ENCODE measurements around the gene SH3RF1. TPM values are rescaled to one million over a fixed set of nuclear protein-coding genes. Genes with fewer than 3 reads are reported as not detected.

Gene SH3RF1
- total and polyA plus RNA-seq, 2 experiments from 2014 or later: 7.8 to 12.4 TPM

- TF ChIP-seq, protein P1, sequence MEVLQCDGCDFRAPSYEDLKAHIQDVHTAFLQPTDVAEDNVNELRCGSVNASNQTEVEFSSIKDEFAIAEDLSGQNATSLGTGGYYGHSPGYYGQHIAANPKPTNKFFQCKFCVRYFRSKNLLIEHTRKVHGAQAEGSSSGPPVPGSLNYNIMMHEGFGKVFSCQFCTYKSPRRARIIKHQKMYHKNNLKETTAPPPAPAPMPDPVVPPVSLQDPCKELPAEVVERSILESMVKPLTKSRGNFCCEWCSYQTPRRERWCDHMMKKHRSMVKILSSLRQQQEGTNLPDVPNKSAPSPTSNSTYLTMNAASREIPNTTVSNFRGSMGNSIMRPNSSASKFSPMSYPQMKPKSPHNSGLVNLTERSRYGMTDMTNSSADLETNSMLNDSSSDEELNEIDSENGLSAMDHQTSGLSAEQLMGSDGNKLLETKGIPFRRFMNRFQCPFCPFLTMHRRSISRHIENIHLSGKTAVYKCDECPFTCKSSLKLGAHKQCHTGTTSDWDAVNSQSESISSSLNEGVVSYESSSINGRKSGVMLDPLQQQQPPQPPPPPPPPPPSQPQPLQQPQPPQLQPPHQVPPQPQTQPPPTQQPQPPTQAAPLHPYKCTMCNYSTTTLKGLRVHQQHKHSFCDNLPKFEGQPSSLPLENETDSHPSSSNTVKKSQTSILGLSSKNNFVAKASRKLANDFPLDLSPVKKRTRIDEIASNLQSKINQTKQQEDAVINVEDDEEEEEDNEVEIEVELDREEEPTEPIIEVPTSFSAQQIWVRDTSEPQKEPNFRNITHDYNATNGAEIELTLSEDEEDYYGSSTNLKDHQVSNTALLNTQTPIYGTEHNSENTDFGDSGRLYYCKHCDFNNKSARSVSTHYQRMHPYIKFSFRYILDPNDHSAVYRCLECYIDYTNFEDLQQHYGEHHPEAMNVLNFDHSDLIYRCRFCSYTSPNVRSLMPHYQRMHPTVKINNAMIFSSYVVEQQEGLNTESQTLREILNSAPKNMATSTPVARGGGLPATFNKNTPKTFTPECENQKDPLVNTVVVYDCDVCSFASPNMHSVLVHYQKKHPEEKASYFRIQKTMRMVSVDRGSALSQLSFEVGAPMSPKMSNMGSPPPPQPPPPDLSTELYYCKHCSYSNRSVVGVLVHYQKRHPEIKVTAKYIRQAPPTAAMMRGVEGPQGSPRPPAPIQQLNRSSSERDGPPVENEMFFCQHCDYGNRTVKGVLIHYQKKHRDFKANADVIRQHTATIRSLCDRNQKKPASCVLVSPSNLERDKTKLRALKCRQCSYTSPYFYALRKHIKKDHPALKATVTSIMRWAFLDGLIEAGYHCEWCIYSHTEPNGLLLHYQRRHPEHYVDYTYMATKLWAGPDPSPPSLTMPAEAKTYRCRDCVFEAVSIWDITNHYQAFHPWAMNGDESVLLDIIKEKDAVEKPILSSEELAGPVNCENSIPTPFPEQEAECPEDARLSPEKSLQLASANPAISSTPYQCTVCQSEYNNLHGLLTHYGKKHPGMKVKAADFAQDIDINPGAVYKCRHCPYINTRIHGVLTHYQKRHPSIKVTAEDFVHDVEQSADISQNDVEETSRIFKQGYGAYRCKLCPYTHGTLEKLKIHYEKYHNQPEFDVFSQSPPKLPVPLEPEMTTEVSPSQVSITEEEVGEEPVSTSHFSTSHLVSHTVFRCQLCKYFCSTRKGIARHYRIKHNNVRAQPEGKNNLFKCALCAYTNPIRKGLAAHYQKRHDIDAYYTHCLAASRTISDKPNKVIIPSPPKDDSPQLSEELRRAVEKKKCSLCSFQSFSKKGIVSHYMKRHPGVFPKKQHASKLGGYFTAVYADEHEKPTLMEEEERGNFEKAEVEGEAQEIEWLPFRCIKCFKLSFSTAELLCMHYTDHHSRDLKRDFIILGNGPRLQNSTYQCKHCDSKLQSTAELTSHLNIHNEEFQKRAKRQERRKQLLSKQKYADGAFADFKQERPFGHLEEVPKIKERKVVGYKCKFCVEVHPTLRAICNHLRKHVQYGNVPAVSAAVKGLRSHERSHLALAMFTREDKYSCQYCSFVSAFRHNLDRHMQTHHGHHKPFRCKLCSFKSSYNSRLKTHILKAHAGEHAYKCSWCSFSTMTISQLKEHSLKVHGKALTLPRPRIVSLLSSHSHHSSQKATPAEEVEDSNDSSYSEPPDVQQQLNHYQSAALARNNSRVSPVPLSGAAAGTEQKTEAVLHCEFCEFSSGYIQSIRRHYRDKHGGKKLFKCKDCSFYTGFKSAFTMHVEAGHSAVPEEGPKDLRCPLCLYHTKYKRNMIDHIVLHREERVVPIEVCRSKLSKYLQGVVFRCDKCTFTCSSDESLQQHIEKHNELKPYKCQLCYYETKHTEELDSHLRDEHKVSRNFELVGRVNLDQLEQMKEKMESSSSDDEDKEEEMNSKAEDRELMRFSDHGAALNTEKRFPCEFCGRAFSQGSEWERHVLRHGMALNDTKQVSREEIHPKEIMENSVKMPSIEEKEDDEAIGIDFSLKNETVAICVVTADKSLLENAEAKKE (CRISPR knock-in tag; IDR thresholded peaks at IDR 0.05): no peak
- no peak for TF ChIP-seq POLR2AphosphoS5 (IDR thresholded peaks at IDR 0.05; ENCODE audit: low read depth)
- no peak for TF ChIP-seq ZNF331 (CRISPR knock-in tag; IDR thresholded peaks at IDR 0.05; ENCODE audit: low read depth)
- no peak for TF ChIP-seq JUNB (IDR thresholded peaks at IDR 0.05; ENCODE audit: unreplicated experiment)
- no peak for TF ChIP-seq ZNF114 (CRISPR knock-in tag; IDR thresholded peaks at IDR 0.05)
Measured at GRCh38 chr4:169260217-169260866, 10.4 kb downstream of the SH3RF1 start (continued).

DNA sequence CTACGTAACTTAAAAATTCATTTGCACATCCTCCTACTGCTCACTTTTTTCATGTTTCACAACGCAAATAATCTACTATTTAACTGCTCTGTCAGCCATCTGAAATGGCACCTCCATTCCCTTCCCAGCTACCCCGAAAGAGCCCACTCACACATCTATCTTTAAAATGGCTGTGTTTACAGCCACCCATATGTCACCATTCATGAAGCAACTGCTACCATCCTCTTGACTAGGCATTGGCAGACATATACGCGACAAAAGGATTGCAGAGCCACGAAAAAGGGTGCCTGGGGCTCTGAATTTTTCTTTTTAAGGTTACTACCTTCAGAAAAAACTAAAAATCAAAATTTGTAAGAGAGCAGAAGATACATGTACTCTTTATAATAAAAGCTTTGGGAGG, 11.5 kb downstream of the SH3RF1 start:
- H3K27ac ChIP-seq (ENCODE audit: low read depth): no peak overlapping the region
- H3K4me3 Mint-ChIP-seq: no peak overlapping the region
- no peaks in the 10 kb centered on the region for H3K9me3 Mint-ChIP-seq
- no peaks in the 10 kb centered on the region for H3F3A ChIP-seq (replicated peaks; ENCODE audit: low read depth)
- DNase-seq (ENCODE audit: low spot score) (no peak), ATAC-seq (no peak)
- peaks cover 100% of the 10 kb centered on the region for H3K79me2 ChIP-seq (replicated peaks; ENCODE audit: insufficient read depth)
- peaks cover 12% of the 10 kb centered on the region for H3K36me3 Mint-ChIP-seq (ENCODE audit: low read depth)
- H3K4me1 Mint-ChIP-seq: peaks cover 47% of the 10 kb centered on the region
- TF ChIP-seq NANOG (IDR thresholded peaks at IDR 0.05; ENCODE audit: borderline replicate concordance) (no peak), POLR2AphosphoS5 (IDR thresholded peaks at IDR 0.05; ENCODE audit: low read depth) (no peak), STAT1 (IDR thresholded peaks at IDR 0.05; ENCODE audit: unreplicated experiment) (no peak), EZH2 (IDR thresholded peaks at IDR 0.05; ENCODE audit: low read depth, unreplicated experiment) (no peak), EZH2phosphoT487 (IDR thresholded peaks at IDR 0.05; ENCODE audit: unreplicated experiment) (no peak)
- TF ChIP-seq, protein P2, sequence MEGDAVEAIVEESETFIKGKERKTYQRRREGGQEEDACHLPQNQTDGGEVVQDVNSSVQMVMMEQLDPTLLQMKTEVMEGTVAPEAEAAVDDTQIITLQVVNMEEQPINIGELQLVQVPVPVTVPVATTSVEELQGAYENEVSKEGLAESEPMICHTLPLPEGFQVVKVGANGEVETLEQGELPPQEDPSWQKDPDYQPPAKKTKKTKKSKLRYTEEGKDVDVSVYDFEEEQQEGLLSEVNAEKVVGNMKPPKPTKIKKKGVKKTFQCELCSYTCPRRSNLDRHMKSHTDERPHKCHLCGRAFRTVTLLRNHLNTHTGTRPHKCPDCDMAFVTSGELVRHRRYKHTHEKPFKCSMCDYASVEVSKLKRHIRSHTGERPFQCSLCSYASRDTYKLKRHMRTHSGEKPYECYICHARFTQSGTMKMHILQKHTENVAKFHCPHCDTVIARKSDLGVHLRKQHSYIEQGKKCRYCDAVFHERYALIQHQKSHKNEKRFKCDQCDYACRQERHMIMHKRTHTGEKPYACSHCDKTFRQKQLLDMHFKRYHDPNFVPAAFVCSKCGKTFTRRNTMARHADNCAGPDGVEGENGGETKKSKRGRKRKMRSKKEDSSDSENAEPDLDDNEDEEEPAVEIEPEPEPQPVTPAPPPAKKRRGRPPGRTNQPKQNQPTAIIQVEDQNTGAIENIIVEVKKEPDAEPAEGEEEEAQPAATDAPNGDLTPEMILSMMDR (conservative IDR thresholded peaks at IDR 0.05; ENCODE audit: low read depth in 2 of 2): no peak
- H3K4me1 ChIP-seq (ENCODE audit: insufficient read depth): peaks cover 53% of the 10 kb centered on the region
- H3K36me3 ChIP-seq (ENCODE audit: insufficient read depth): no peaks in the 10 kb centered on the region
- no peak overlapping the region for H3K4me2 ChIP-seq
- no peak overlapping the region for H3K4me3 ChIP-seq
- no peak overlapping the region for H2AFZ ChIP-seq
- no peaks in the 10 kb centered on the region for H3K9me2 ChIP-seq (ENCODE audit: insufficient read depth)
- no peaks in the 10 kb centered on the region for H3K27me3 ChIP-seq (ENCODE audit: insufficient read depth)
- peak overlapping the region; percentile 61; the same call in 1 of the 2 replicates for H3K27ac Mint-ChIP-seq
- no peaks in the 10 kb centered on the region for H3K27me3 Mint-ChIP-seq (ENCODE audit: insufficient read depth, low read depth, poor library complexity)
- H4K20me1 ChIP-seq (replicated peaks; ENCODE audit: insufficient read depth): 0 out of 2 replicates have a peak, but pooled peaks cover 7% of the 10 kb centered on the region

All from GM23338 (cell line).